B cell (primary cell): Measurements from ENCODE around the gene ARHGAP22. TPM values are rescaled to one million over a fixed set of nuclear protein-coding genes. Genes with fewer than 3 reads are reported as not detected.

Source experiments
- ATAC-seq: fragments of 200-7000 bp; cut with Tn5 transposase; one replicate; pipeline ENCODE4 v1.10.0; 2021; ENCODE audit warnings: low read depth, mild to moderate bottlenecking, moderate number of reproducible peaks, moderate library complexity
- CTCF ChIA-PET: fragments of 350-600 bp; sonication (Branson Sonifier 250); formaldehyde crosslinking; loops from one replicate; lab custom pipeline; 2021; ENCODE audit warnings: antibody characterized with exemption, inconsistent platforms; lab: Charles Lee
- POLR2A ChIA-PET: fragments of 350-600 bp; sonication (Branson Sonifier 250); formaldehyde crosslinking; loops from one replicate; lab custom pipeline; 2021; ENCODE audit warnings: antibody characterized with exemption; lab: Charles Lee
- DNase-seq: peaks from one replicate; pipeline ENCODE4 v3.0.0; 2013
- H2AFZ ChIP-seq: 2 replicates; pipeline ENCODE4 v1.6.1; 2012; ENCODE audit warnings: mild to moderate bottlenecking, low read depth, low read length; ENCODE audit not compliant: insufficient read depth, poor library complexity, severe bottlenecking
- H3K27ac ChIP-seq, 2 donors: 1 replicate in 1 of 2; 2 replicates in 1 of 2; pipeline ENCODE4 v1.5.1; 2012 to 2013; ENCODE audit warnings: low read length in 2 of 2, mild to moderate bottlenecking in 2 of 2, moderate library complexity in 1 of 2
- H3K27me3 ChIP-seq, 4 experiments: fragments of 200-600 bp in 1 of 4; sonication (generic) in 1 of 4; replicated peaks in 1 of 4; 1 replicate in 2 of 4; 2 replicates in 2 of 4; pipeline versions ENCODE4 v1.6.1 to v1.7.0; 2013 to 2016; ENCODE audit warnings: low read length in 3 of 4, mild to moderate bottlenecking in 2 of 4, mixed read lengths in 1 of 4, moderate library complexity in 1 of 4; ENCODE audit not compliant: insufficient read depth in 4 of 4, control insufficient read depth in 3 of 4; ENCODE audit errors: control extremely low read depth in 1 of 4
- H3K36me3 ChIP-seq, 2 experiments: replicated peaks in 1 of 2; 1 replicate in 1 of 2; 2 replicates in 1 of 2; pipeline versions ENCODE4 v1.6.1 to v1.7.1; 2013; ENCODE audit warnings: low read length in 1 of 2; ENCODE audit not compliant: insufficient read depth in 2 of 2, control insufficient read depth in 1 of 2; ENCODE audit errors: control extremely low read depth in 1 of 2, extremely low read depth in 1 of 2
- H3K4me1 ChIP-seq, 2 donors: fragments of 200-600 bp in 1 of 2; sonication (generic) in 1 of 2; 1 replicate in 1 of 2; 2 replicates in 1 of 2; pipeline versions ENCODE4 v1.5.1 to v1.6.1; 2013 to 2017; ENCODE audit warnings: low read length in 2 of 2; ENCODE audit not compliant: control insufficient read depth in 2 of 2, insufficient read depth in 2 of 2
- H3K4me2 ChIP-seq: replicated peaks from 2 replicates; pipeline ENCODE3; 2012; ENCODE audit warnings: mild to moderate bottlenecking, low read depth, low read length; ENCODE audit not compliant: poor library complexity, severe bottlenecking
- H3K4me3 ChIP-seq, 5 experiments: fragments of 200-600 bp in 1 of 5; sonication (generic) in 1 of 5; 1 replicate in 3 of 5; 2 replicates in 2 of 5; pipeline versions ENCODE4 v1.5.1 to v1.7.0; 2011 to 2016; ENCODE audit warnings: low read length in 4 of 5, mild to moderate bottlenecking in 4 of 5, low read depth in 2 of 5, control low read depth in 1 of 5, moderate library complexity in 1 of 5; ENCODE audit not compliant: insufficient read depth in 1 of 5; ENCODE audit errors: control extremely low read depth in 1 of 5, extremely low read depth in 1 of 5
- H3K79me2 ChIP-seq: fragments of 200-600 bp; sonication (generic); one replicate; pipeline ENCODE4 v1.6.0; 2016; ENCODE audit warnings: low read length; ENCODE audit not compliant: control insufficient read depth, insufficient read depth
- H3K9ac ChIP-seq: fragments of 200-600 bp; sonication (generic); 2 replicates; pipeline ENCODE4 v1.6.1; 2017; ENCODE audit warnings: mild to moderate bottlenecking, low read length, moderate library complexity
- H3K9me3 ChIP-seq, 3 donors: one replicate each; pipeline versions ENCODE4 v1.6.1 to v1.7.1; 2013; ENCODE audit warnings: low read length in 2 of 3; ENCODE audit not compliant: control insufficient read depth in 2 of 3, insufficient read depth in 1 of 3; ENCODE audit errors: control extremely low read depth in 1 of 3
- H4K20me1 ChIP-seq: 2 replicates; pipeline ENCODE4 v1.6.0; 2012; ENCODE audit warnings: mild to moderate bottlenecking, low read length; ENCODE audit not compliant: insufficient read depth, control insufficient read depth, poor library complexity, severe bottlenecking
- H3K27ac Mint-ChIP-seq: one replicate; pipeline ENCODE4 v1.8.0; 2021; ENCODE audit warnings: mixed read lengths
- H3K27me3 Mint-ChIP-seq: one replicate; pipeline ENCODE4 v1.8.0; 2021; ENCODE audit warnings: mixed read lengths
- H3K4me1 Mint-ChIP-seq: one replicate; pipeline ENCODE4 v1.8.0; 2021; ENCODE audit warnings: mixed read lengths
- H3K4me3 Mint-ChIP-seq: one replicate; pipeline ENCODE4 v1.8.0; 2021; ENCODE audit warnings: mixed read lengths
- H3K9me3 Mint-ChIP-seq: one replicate; pipeline ENCODE4 v1.8.0; 2022; ENCODE audit warnings: mixed read lengths; ENCODE audit not compliant: insufficient read depth
- CTCF ChIP-seq: fragments of 200-600 bp; IDR thresholded peaks from one replicate; pipeline ENCODE4 v1.8.0; 2022; ENCODE audit warnings: antibody characterized with exemption, mild to moderate bottlenecking
- EZH2 ChIP-seq: IDR thresholded peaks from 2 replicates; pipeline ENCODE4 v1.6.1; 2012; ENCODE audit warnings: borderline replicate concordance, low read depth, mild to moderate bottlenecking, moderate library complexity, low read length; ENCODE audit not compliant: insufficient read depth, poor library complexity, severe bottlenecking
- WGBS: methylation state at CpG from one replicate; pipeline ENCODE4 v1.1.5; 2013; ENCODE audit warnings: missing lambda C conversion rate; ENCODE audit not compliant: insufficient coverage; 5-methylcytosine and 5-hydroxymethylcytosine counted together
- intact Hi-C: fragments of 100-400 bp; cut with micrococcal nuclease; formaldehyde crosslinking; loops from one replicate; pipeline ENCODE4 v1.10.0; 2022
- polyA plus RNA-seq: library from polyadenylated mRNA; depleted of rRNA; stranded (reverse); fragments of >200 nt; gene quantifications from 2 replicates; pipeline ENCODE4 v1.2.3, GENCODE V29; 2012
- total RNA-seq, 2 donors: library from RNA; stranded (reverse); fragments of 120-200 nt in 1 of 2; gene quantifications; 1 replicate in 1 of 2; 2 replicates in 1 of 2; pipeline versions ENCODE4 v1.2.3 to v1.2.4, GENCODE V29; 2013 to 2022

Gene ARHGAP22
- total and polyA plus RNA-seq, 2 donors (not counting 1 experiment from before 2014, with no cell fraction given), result 1.9 to 2.0 TPM

GRCh38 chr10:48507933-48508790, 96.7 kb downstream of the ARHGAP22 start:
- H3K9ac ChIP-seq, result no peak overlapping the region
- no peak overlapping the region for H3K4me2 ChIP-seq
- CTCF ChIA-PET, result no interaction called here
- H3K4me1 ChIP-seq, result peaks cover 8 to 11% of the 10 kb centered on the region in 2 donors
- no peak overlapping the region for H2AFZ ChIP-seq
- no peak for ATAC-seq
- intact Hi-C loops, result no loop called here
- Mint-ChIP-seq H3K4me1 (peaks cover 13% of the 10 kb centered on the region), H3K27ac (no peak overlapping the region), H3K4me3 (no peak overlapping the region), H3K27me3 (no peaks in the 10 kb centered on the region), H3K9me3 (no peaks in the 10 kb centered on the region)
- no peaks in the 10 kb centered on the region for H3K9me3 ChIP-seq
- TF ChIP-seq EZH2 (no peak), CTCF (no peak)
- no peak for DNase-seq
- H3K27me3 ChIP-seq, result peaks cover 0 to 3% (median 0%) of the 10 kb centered on the region in 4 experiments
- H3K79me2 ChIP-seq, result no peaks in the 10 kb centered on the region
- no peaks in the 10 kb centered on the region for H4K20me1 ChIP-seq
- WGBS, result 89% methylated on average over 7 of the region's 7 CpGs
- H3K4me3 ChIP-seq, result no peak overlapping the region
- H3K36me3 ChIP-seq, result no peaks in the 10 kb centered on the region
- POLR2A ChIA-PET, result no interaction called here
- H3K27ac ChIP-seq, result no peak overlapping the region

DNA sequence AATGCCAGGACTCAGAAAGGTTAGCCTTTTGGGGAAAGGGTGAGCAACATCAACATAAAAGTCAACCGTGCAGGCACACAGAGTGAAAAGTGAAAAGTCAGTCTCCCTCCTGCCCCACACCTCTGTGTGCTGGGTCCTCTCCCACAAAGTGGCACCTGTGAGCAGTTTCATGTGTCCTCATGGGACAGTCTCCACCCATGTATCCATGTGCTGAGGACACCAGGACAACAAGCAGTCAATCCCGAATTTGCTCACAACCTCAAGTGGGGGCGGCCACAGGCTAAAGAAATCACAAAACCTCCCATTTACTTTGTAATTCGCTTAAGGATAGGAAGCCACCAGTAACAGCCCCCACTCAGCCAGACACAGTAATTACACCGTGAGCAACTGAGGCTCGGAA, 97.4 kb downstream of the ARHGAP22 start:
- no peak for DNase-seq
- Mint-ChIP-seq H3K4me3 (no peak overlapping the region), H3K4me1 (peaks cover 11% of the 10 kb centered on the region), H3K27me3 (no peaks in the 10 kb centered on the region), H3K27ac (no peak overlapping the region), H3K9me3 (no peaks in the 10 kb centered on the region)
- WGBS, result 80% methylated on average over 2 of the region's 6 CpGs
- TF ChIP-seq EZH2, result no peak
- no peak for TF ChIP-seq CTCF
- intact Hi-C loops, result no loop called here
- H4K20me1 ChIP-seq, result no peaks in the 10 kb centered on the region
- no peak overlapping the region for H3K4me2 ChIP-seq
- no peaks in the 10 kb centered on the region for H3K9me3 ChIP-seq
- no peak overlapping the region for H3K4me3 ChIP-seq
- H3K36me3 ChIP-seq, result no peaks in the 10 kb centered on the region
- H3K4me1 ChIP-seq, result peaks cover 8 to 9% of the 10 kb centered on the region in 2 donors
- ChIA-PET CTCF (no interaction called here), POLR2A (no interaction called here)
- no peak overlapping the region for H2AFZ ChIP-seq
- no peaks in the 10 kb centered on the region for H3K27me3 ChIP-seq
- H3K27ac ChIP-seq, result no peak overlapping the region
- no peak overlapping the region for H3K9ac ChIP-seq
- no peak for ATAC-seq
- H3K79me2 ChIP-seq, result no peaks in the 10 kb centered on the region
